ENCODE data around the gene HMGXB3.

- TF ChIP-seq, protein P1, sequence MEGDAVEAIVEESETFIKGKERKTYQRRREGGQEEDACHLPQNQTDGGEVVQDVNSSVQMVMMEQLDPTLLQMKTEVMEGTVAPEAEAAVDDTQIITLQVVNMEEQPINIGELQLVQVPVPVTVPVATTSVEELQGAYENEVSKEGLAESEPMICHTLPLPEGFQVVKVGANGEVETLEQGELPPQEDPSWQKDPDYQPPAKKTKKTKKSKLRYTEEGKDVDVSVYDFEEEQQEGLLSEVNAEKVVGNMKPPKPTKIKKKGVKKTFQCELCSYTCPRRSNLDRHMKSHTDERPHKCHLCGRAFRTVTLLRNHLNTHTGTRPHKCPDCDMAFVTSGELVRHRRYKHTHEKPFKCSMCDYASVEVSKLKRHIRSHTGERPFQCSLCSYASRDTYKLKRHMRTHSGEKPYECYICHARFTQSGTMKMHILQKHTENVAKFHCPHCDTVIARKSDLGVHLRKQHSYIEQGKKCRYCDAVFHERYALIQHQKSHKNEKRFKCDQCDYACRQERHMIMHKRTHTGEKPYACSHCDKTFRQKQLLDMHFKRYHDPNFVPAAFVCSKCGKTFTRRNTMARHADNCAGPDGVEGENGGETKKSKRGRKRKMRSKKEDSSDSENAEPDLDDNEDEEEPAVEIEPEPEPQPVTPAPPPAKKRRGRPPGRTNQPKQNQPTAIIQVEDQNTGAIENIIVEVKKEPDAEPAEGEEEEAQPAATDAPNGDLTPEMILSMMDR (IDR thresholded peaks at IDR 0.05; ENCODE audit: low read depth, low read length), result no peak
- no peak for TF ChIP-seq EZH2phosphoT487 (IDR thresholded peaks at IDR 0.05; ENCODE audit: low read depth)
Measured at GRCh38 chr5:150023136-150023535, 22.6 kb downstream of the HMGXB3 start.
